ENCODE measurements around the gene THBS2.

DNA sequence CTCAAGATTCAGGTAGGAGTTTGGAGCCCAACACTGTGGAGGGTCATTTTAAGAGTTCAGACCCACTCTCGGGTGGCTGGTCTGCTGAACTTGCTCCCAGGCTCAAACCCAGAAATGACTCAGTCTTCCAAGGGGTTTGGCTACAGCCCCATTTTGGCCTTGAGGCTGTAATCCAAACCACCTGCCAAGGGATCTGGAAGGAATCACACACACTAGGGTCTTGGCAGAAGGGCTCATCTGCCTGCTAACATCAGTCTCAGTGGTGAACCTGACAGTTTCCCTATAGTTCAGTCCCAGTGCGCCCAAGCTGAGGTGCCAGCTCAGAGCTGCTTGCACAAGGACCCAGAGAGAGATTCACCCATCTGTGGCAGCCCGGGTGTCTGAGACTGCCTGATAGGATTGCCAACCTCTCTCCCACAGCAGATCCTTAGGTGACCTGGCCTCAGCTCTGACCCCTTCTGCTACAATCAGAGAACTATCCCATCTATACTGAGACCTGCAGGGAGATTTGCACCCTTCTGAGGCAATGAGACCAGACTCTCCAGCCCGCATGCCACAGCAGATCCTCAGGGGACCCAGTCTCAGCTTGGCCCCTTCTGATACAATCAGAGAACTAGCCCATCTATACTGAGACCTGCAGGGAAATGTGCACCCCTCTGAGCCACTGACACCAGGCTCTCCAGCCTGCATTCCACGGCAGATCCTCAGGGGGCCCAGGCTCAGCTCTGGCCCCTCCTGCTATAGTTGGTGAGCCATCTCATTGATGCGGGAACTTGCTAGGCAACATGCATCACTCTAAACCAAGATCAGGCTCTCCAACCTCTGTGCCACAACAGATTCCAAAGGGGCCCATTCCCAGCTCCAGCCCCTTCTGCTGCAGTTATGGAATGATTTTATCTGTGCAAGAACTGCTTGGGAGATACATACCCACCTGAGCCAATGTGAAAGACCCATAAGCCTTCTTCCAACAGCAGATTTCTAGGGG is 48.2 kb downstream of the THBS2 start:
- TF ChIP-seq CTCF (IDR thresholded peaks at IDR 0.05 in 4 of 5, conservative IDR thresholded peaks at IDR 0.05 in 1 of 5) (no peak), POLR2A (IDR thresholded peaks at IDR 0.05) (no peak)
